Transverse colon (tissue), 4 donors: Measurements from ENCODE around the gene PYGB. TPM values are rescaled to one million over a fixed set of nuclear protein-coding genes. Genes with fewer than 3 reads are reported as not detected.
"Not testable (repeated sequence)": the region's sequence is repeated elsewhere in the genome, so short reads cannot be mapped to it uniquely, and the experiment has no call there.

Experiments
- DNase-seq: peaks from one replicate; pipeline ENCODE4 v3.0.0-alpha.2; 2019
- H3K27ac ChIP-seq, 4 donors: fragments of 200-600 bp; sonication (generic); 2 replicates each; pipeline ENCODE4 v1.5.1; 2016 to 2018; ENCODE audit warnings: inconsistent platforms in 4 of 4
- H3K27me3 ChIP-seq: fragments of 200-600 bp; sonication (generic); 2 replicates; pipeline ENCODE4 v1.5.1; 2017; ENCODE audit warnings: inconsistent platforms
- H3K36me3 ChIP-seq, 4 donors: fragments of 200-600 bp; sonication (generic); 2 replicates each; pipeline ENCODE4 v1.5.1; 2017 to 2019; ENCODE audit warnings: inconsistent platforms in 4 of 4
- H3K4me1 ChIP-seq, 4 donors: fragments of 200-600 bp; sonication (generic); 2 replicates each; pipeline ENCODE4 v1.5.1; 2017 to 2020; ENCODE audit warnings: inconsistent platforms in 4 of 4
- H3K4me3 ChIP-seq, 4 donors: fragments of 200-600 bp; sonication (generic); 1 replicate in 1 of 4; 2 replicates in 3 of 4; pipeline versions ENCODE4 v1.5.1 to v1.6.1; 2017 to 2019; ENCODE audit warnings: inconsistent platforms in 4 of 4
- H3K9me3 ChIP-seq, 2 donors: fragments of 200-600 bp; sonication (generic); 2 replicates each; pipeline ENCODE4 v1.5.1; 2017 to 2019; ENCODE audit warnings: inconsistent platforms in 2 of 2
- CTCF ChIP-seq, 5 experiments: fragments of 200-600 bp in 3 of 5; fragments of 450-650 bp in 2 of 5; sonication (generic) in 3 of 5; IDR thresholded peaks; 1 replicate in 2 of 5; 2 replicates in 3 of 5; pipeline ENCODE4 v1.5.1; 2016 to 2017; ENCODE audit warnings: antibody characterized with exemption in 5 of 5, inconsistent platforms in 3 of 5, mild to moderate bottlenecking in 2 of 5, moderate library complexity in 1 of 5
- EP300 ChIP-seq: sonication (generic); formaldehyde crosslinking; IDR thresholded peaks from one replicate; pipeline ENCODE4 v1.6.1; 2017; ENCODE audit warnings: antibody characterized with exemption, low read depth
- POLR2A ChIP-seq: fragments of 450-650 bp; IDR thresholded peaks from one replicate; pipeline ENCODE4 v1.6.1; 2016; ENCODE audit warnings: antibody characterized with exemption, mild to moderate bottlenecking, moderate library complexity
- POLR2AphosphoS5 ChIP-seq, 3 donors: sonication (generic); formaldehyde crosslinking; IDR thresholded peaks; one replicate each; pipeline ENCODE4 v1.6.1; 2016; ENCODE audit warnings: antibody characterized with exemption in 3 of 3
- WGBS, 2 donors: methylation state at CpG; one replicate each; pipeline ENCODE4 v1.1.5; 2018; ENCODE audit warnings: low coverage in 1 of 2; 5-methylcytosine and 5-hydroxymethylcytosine counted together
- in situ Hi-C, 4 donors: fragments of 200-750 bp; cut with MboI; loops; one replicate each; pipeline versions ENCODE4 v1.15.0 to v1.15.1; 2017; ENCODE audit warnings: low sequenced_read_pairs in 3 of 4, low pct_ligation_motif_present in 1 of 4, low pct_unique_long_range_greater_than_20kb in 1 of 4
- intact Hi-C: fragments of 100-400 bp; cut with DNase I; formaldehyde crosslinking; loops from one replicate; pipeline ENCODE4 v1.15.1; 2023; ENCODE audit warnings: low total_unique reads
- total RNA-seq, 4 donors: library from RNA; depleted of rRNA; stranded (reverse); fragments of >200 nt; gene quantifications; one replicate each; pipeline ENCODE4 v1.1.0, GENCODE V29; 2016

The PYGB gene
- total RNA-seq, 4 donors from 2014 or later: 195 to 554 (median 359) TPM

- Histone ChIP-seq H3K27ac (peak overlapping the region in 3 of 4 donors; percentile 32 to 40 (median 39)), H3K4me3 (no peak overlapping the region), H3K4me1 (peaks cover 28 to 60% (median 45%) of the 10 kb centered on the region in 4 donors), H3K27me3 (no peaks in the 10 kb centered on the region), H3K9me3 (no peaks in the 10 kb centered on the region), H3K36me3 (peaks cover 0 to 10% (median 5%) of the 10 kb centered on the region in 4 donors)
- DNase-seq: no peak
- TF ChIP-seq CTCF (IDR thresholded peaks at IDR 0.05): no peak
- no peak for TF ChIP-seq EP300
- TF ChIP-seq POLR2AphosphoS5 (IDR thresholded peaks at IDR 0.05): no peak
- no peak for TF ChIP-seq POLR2A
- WGBS, 2 donors: 96% methylated on average over 8 of the region's 8 CpGs; no CpG with 5 or more reads in 1 of the 2 donors
- in situ Hi-C loops: no loop called here
- intact Hi-C loops: no loop called here
Measured at GRCh38 chr20:25258476-25258805, 10.6 kb downstream of the PYGB start.

- Histone ChIP-seq H3K9me3 (no peaks in the 10 kb centered on the region), H3K4me3 (no peak overlapping the region), H3K27ac (peak overlapping the region in 1 of 4 donors; percentile 40), H3K27me3 (no peaks in the 10 kb centered on the region), H3K4me1 (peaks cover 24 to 56% (median 41%) of the 10 kb centered on the region in 4 donors), H3K36me3 (peaks cover 0 to 10% (median 5%) of the 10 kb centered on the region in 4 donors)
- no peak for DNase-seq
- WGBS, 2 donors: 73 to 92% methylated on average over 3 to 4 of the region's 4 CpGs
- in situ Hi-C loops: no loop called here
- intact Hi-C loops: no loop called here
- TF ChIP-seq POLR2AphosphoS5 (IDR thresholded peaks at IDR 0.05) (no peak), POLR2A (no peak), CTCF (IDR thresholded peaks at IDR 0.05) (no peak), EP300 (no peak)
Measured at GRCh38 chr20:25258828-25259227, 10.9 kb downstream of the PYGB start.

- 94 to 96% methylated on average over 2 to 12 of the region's 12 CpGs for WGBS, 2 donors
- H3K27ac ChIP-seq: peak overlapping the region in 3 of 4 donors; percentile 31 to 55 (median 50)
- peaks cover 0 to 10% (median 5%) of the 10 kb centered on the region in 4 donors for H3K36me3 ChIP-seq
- H3K4me3 ChIP-seq: no peak overlapping the region
- H3K4me1 ChIP-seq: peaks cover 20 to 51% (median 37%) of the 10 kb centered on the region in 4 donors
- H3K27me3 ChIP-seq: no peaks in the 10 kb centered on the region
- TF ChIP-seq CTCF (IDR thresholded peaks at IDR 0.05) (no peak), EP300 (no peak), POLR2AphosphoS5 (IDR thresholded peaks at IDR 0.05) (no peak), POLR2A (no peak)
- no peaks in the 10 kb centered on the region for H3K9me3 ChIP-seq
- intact Hi-C loops (no loop called here), in situ Hi-C loops (no loop called here)
- peak; percentile 6 for DNase-seq
Measured at GRCh38 chr20:25259358-25259757, 11.5 kb downstream of the PYGB start.

GRCh38 chr20:25259788-25260254 lies 11.9 kb downstream of the PYGB start:
- no peaks in the 10 kb centered on the region for H3K9me3 ChIP-seq
- H3K27ac ChIP-seq: peak overlapping the region; percentile 9 to 55 (median 40)
- TF ChIP-seq CTCF (IDR thresholded peaks at IDR 0.05) (no peak), EP300 (no peak), POLR2A (no peak), POLR2AphosphoS5 (IDR thresholded peaks at IDR 0.05) (no peak)
- 63 to 69% methylated on average over 4 to 9 of the region's 9 CpGs for WGBS, 2 donors
- no peak overlapping the region for H3K4me3 ChIP-seq
- DNase-seq: peak; percentile 13
- peaks cover 19 to 46% (median 33%) of the 10 kb centered on the region in 4 donors for H3K4me1 ChIP-seq
- peaks cover 0 to 10% (median 5%) of the 10 kb centered on the region in 4 donors for H3K36me3 ChIP-seq
- in situ Hi-C loops (no loop called here), intact Hi-C loops (loop anchor here (10.0 kb wide), 1 partner anchor 205 kb away; the partner anchor contains the start of gene ACSS1)
- H3K27me3 ChIP-seq: no peaks in the 10 kb centered on the region

GRCh38 chr20:25260770-25261437 lies 13.0 kb downstream of the PYGB start:
- in situ Hi-C loops, H3K36me3 ChIP-seq, H3K9me3 ChIP-seq, H3K4me3 ChIP-seq, H3K27me3 ChIP-seq: not testable (repeated sequence)
- WGBS, 2 donors: 86% methylated on average over 14 of the region's 16 CpGs; no CpG with 5 or more reads in 1 of the 2 donors
- Histone ChIP-seq H3K27ac (peak overlapping the region in 3 of 4 donors; percentile 27 to 51 (median 50)), H3K4me1 (peaks cover 10 to 35% (median 22%) of the 10 kb centered on the region in 4 donors)
- DNase-seq: peak; percentile 8
- intact Hi-C loops: loop anchor here (10.0 kb wide), 1 partner anchor 206 kb away; the partner anchor contains the start of gene ACSS1
